ENCODE measurements around the gene SDF2L1.
"Not testable (repeated sequence)": the region's sequence is repeated elsewhere in the genome, so short reads cannot be mapped to it uniquely, and the experiment has no call there.

- not testable (repeated sequence) for TF ChIP-seq ZNF274 (IDR thresholded peaks at IDR 0.05; ENCODE audit: low read depth, low read length); YY1 (IDR thresholded peaks at IDR 0.05; ENCODE audit: insufficient read depth, insufficient read length); SUZ12 (IDR thresholded peaks at IDR 0.05; ENCODE audit: extremely low read depth, insufficient read depth, insufficient read length)
Observed at GRCh38 chr22:21617337-21617736, 24.8 kb upstream of the SDF2L1 start.
